BE2C (cell line): ENCODE data around the gene HES3.

Experiments used
- DNase-seq: peaks from one replicate; pipeline ENCODE4 v3.0.0-alpha.2; 2020
- H3K27me3 ChIP-seq: fragments of 250-450 bp; sonication (Bioruptor Pico); 2 replicates; pipeline ENCODE4 v1.5.1; 2020; ENCODE audit warnings: mild to moderate bottlenecking
- H3K36me3 ChIP-seq: fragments of 250-450 bp; sonication (Bioruptor Pico); 2 replicates; pipeline ENCODE4 v1.5.1; 2020; ENCODE audit warnings: mild to moderate bottlenecking
- H3K4me1 ChIP-seq: fragments of 250-450 bp; sonication (Bioruptor Pico); 2 replicates; pipeline ENCODE4 v1.5.1; 2020
- H3K4me3 ChIP-seq: 2 replicates; pipeline ENCODE4 v1.5.1; 2011; ENCODE audit warnings: low read depth, low read length
- H3K9me3 ChIP-seq: fragments of 250-450 bp; sonication (Bioruptor Pico); 2 replicates; pipeline ENCODE4 v1.5.1; 2020
- TF ChIP-seq, protein P1 (sequence below): IDR thresholded peaks from 2 replicates; pipeline ENCODE4 v1.5.1; 2012; ENCODE audit warnings: mild to moderate bottlenecking, low read depth, low read length

The HES3 gene

DNA sequence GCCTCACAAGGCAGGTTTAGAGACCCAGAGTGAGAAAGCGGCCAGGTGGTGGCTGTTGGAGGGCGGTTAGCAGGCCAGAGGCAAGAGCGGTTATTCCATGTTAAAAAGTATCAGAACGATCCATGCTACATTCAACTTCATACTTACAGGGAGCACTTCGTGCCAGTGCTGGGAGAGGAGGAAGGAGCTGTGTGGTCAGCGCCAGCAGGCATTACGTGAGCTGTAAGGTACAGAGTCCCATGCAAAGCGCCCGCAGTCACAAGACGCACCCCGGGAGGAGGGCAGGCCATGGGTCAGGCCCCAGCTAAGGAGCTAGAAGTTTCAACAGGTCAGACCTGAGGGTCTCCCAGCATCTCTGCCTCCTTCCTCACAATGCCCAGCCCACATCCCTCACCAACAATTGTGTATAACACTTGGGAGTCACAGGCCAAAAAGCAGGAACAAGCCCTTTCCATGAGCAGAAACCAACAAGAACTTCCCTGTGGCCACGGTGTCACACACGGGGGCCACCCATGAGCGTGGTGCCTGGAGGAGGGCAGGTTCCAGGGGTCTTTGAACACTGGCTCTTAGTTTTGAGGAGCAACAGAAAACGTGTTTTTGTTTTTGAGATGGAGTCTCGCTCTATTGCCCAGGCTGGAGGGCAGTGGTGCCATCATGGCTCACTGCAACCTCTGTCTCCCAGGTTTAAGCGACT is 38.7 kb downstream of the HES3 start:
- no peaks in the 10 kb centered on the region for H3K9me3 ChIP-seq
- no peaks in the 10 kb centered on the region for H3K27me3 ChIP-seq
- DNase-seq, result no peak
- H3K4me3 ChIP-seq, result no peak overlapping the region
- H3K36me3 ChIP-seq, result no peaks in the 10 kb centered on the region
- no peaks in the 10 kb centered on the region for H3K4me1 ChIP-seq
- TF ChIP-seq, protein P1, sequence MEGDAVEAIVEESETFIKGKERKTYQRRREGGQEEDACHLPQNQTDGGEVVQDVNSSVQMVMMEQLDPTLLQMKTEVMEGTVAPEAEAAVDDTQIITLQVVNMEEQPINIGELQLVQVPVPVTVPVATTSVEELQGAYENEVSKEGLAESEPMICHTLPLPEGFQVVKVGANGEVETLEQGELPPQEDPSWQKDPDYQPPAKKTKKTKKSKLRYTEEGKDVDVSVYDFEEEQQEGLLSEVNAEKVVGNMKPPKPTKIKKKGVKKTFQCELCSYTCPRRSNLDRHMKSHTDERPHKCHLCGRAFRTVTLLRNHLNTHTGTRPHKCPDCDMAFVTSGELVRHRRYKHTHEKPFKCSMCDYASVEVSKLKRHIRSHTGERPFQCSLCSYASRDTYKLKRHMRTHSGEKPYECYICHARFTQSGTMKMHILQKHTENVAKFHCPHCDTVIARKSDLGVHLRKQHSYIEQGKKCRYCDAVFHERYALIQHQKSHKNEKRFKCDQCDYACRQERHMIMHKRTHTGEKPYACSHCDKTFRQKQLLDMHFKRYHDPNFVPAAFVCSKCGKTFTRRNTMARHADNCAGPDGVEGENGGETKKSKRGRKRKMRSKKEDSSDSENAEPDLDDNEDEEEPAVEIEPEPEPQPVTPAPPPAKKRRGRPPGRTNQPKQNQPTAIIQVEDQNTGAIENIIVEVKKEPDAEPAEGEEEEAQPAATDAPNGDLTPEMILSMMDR, result no peak

DNA sequence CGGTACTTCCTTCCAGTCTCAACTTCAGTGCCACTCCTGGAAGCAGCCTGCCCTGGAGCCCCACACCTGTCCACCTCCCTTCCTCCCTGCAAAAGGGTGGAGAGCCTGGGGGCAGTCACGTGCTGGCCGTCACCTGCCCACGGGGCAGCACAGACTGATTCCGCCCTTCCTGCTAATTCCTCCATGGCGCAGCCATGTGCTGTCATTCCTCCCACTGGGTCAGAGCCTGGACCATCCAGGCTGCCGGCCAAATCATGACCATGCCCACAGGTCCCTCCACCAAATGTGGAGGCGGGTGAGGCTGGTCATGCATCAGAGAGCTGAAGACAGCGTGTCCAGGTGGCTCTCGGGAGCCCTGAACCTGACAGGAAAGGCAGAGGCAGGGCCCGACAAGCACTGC is 41.4 kb downstream of the HES3 start:
- Histone ChIP-seq H3K9me3 (no peaks in the 10 kb centered on the region), H3K36me3 (no peaks in the 10 kb centered on the region), H3K4me3 (no peak overlapping the region), H3K27me3 (no peaks in the 10 kb centered on the region), H3K4me1 (no peaks in the 10 kb centered on the region)
- DNase-seq, result no peak
- TF ChIP-seq, protein P1, result no peak

DNA sequence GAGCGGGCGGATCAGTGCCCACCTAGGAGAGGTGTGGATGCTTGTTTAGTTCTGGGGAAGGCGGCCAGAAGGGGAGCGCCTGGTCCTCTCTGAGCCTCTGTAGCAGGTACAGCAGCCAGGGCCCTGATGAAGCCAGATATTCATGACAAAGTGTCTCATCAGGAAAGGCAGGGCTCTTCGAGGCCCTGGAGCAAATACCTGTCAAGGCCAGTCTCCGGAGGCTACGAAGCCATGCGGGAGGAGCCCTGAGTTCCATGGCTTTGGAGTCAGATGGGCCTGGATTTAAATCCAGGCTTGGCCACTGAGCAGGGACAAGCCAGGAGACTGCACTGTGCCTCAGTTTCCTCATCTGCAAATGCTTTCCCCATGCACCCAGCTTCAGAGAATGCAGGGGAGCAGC is 42.3 kb downstream of the HES3 start:
- no peaks in the 10 kb centered on the region for H3K36me3 ChIP-seq
- H3K27me3 ChIP-seq, result no peaks in the 10 kb centered on the region
- H3K9me3 ChIP-seq, result no peaks in the 10 kb centered on the region
- no peaks in the 10 kb centered on the region for H3K4me1 ChIP-seq
- DNase-seq, result no peak
- TF ChIP-seq, protein P1, result no peak
- H3K4me3 ChIP-seq, result no peak overlapping the region

DNA sequence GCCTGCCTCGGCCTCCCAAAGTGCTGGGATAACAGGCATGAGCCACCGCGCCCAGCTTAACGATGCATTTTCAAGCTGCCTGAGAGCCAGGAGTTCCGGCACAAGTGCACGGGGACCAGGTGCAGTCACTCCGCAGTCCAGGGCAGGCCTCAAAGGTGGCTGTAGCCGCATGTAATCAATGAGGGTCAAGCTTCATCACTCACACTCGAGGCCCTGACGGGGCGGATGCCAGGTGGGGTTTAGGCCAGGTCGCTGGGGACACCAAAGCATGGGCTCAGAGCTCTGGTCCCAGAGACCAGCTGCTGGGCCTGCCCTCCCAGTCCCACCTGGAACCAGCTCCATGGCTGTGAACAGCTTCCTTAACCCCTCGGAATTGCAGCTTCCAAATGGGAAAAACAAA is 43.0 kb downstream of the HES3 start:
- Histone ChIP-seq H3K9me3 (no peaks in the 10 kb centered on the region), H3K4me1 (no peaks in the 10 kb centered on the region), H3K4me3 (no peak overlapping the region), H3K27me3 (no peaks in the 10 kb centered on the region), H3K36me3 (no peaks in the 10 kb centered on the region)
- no peak for DNase-seq
- TF ChIP-seq, protein P1, result no peak

DNA sequence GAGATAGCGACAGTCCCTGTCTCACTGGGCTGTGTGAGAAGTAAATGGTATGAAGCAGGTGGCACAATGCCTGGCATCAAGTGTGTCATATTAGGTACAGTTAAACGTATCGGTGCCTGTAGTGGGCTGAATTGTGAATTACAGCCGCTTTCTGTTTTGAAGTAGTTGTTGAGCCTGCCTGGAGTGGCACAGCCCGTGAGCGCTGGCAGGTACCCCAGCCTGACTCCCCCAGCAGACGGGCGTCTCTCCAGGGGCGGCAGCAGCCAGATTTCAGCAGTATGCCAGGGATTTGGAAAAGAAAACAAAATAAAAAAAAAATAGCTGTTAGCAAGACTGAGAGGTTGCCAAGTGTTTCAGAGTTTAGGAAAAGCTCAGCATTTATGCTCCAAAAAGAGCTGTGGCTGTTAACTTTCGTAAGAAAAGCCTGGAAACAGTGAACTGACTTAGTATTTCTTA is 43.5 kb downstream of the HES3 start:
- H3K27me3 ChIP-seq, result no peaks in the 10 kb centered on the region
- H3K4me3 ChIP-seq, result no peak overlapping the region
- no peak for DNase-seq
- TF ChIP-seq, protein P1, result no peak
- H3K4me1 ChIP-seq, result no peaks in the 10 kb centered on the region
- no peaks in the 10 kb centered on the region for H3K36me3 ChIP-seq
- no peaks in the 10 kb centered on the region for H3K9me3 ChIP-seq

DNA sequence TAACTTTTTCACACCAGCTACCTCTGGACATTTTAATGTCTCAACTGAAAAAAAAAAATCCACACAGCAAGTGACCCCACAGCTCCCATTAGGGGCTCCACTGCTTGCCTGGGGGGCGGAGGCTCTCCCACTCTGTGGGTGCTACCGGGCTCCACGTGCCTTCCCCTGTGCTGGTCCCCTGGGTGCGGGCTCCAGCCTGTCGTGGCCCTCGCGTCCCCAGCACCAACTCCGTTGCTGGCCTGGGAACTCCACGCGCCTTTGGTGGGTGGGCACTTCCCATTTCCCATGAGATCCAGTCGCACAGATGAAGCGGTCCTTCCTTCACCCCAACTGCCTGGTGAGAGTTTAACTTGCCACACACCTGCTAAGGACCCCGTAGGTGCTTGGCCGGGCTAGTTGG is 44.0 kb downstream of the HES3 start:
- Histone ChIP-seq H3K36me3 (no peaks in the 10 kb centered on the region), H3K27me3 (no peaks in the 10 kb centered on the region)
- TF ChIP-seq, protein P1, result no peak

More for the DNA sequence above, 44.0 kb downstream of the HES3 start:
- Histone ChIP-seq H3K4me3 (no peak overlapping the region), H3K4me1 (no peaks in the 10 kb centered on the region), H3K9me3 (no peaks in the 10 kb centered on the region)
- no peak for DNase-seq
